Heart left ventricle (tissue), 16 donors: ENCODE results near the gene FSD2. TPM values are rescaled to one million over a fixed set of nuclear protein-coding genes. Genes with fewer than 3 reads are reported as not detected.

Experiments
- ATAC-seq, 4 donors: fragments of 200-7000 bp; cut with Tn5 transposase; one replicate each; pipeline ENCODE4 v1.9.1; 2020 to 2022; ENCODE audit warnings: moderate library complexity in 4 of 4, mild to moderate bottlenecking in 3 of 4, moderate number of reproducible peaks in 1 of 4
- DNase-seq, 5 donors: peaks; one replicate each; pipeline ENCODE4 v3.0.0-alpha.2; 2020
- H3K27ac ChIP-seq, 12 donors: fragments of 200-600 bp; sonication (generic) in 4 of 12; one replicate each; pipeline versions ENCODE4 v1.5.0 to v1.8.0; 2016 to 2022; ENCODE audit warnings: mild to moderate bottlenecking in 2 of 12
- H3K27me3 ChIP-seq, 9 donors: fragments of 200-600 bp; sonication (generic) in 2 of 9; one replicate each; pipeline versions ENCODE4 v1.5.1 to v1.8.0; 2016 to 2022; ENCODE audit warnings: mild to moderate bottlenecking in 3 of 9
- H3K36me3 ChIP-seq, 9 donors: fragments of 200-600 bp; sonication (generic) in 2 of 9; one replicate each; pipeline versions ENCODE4 v1.5.0 to v1.8.0; 2018 to 2022; ENCODE audit warnings: mild to moderate bottlenecking in 2 of 9
- H3K4me1 ChIP-seq, 12 donors: fragments of 200-600 bp; sonication (generic) in 4 of 12; one replicate each; pipeline versions ENCODE4 v1.5.0 to v1.8.0; 2016 to 2022; ENCODE audit warnings: mild to moderate bottlenecking in 3 of 12
- H3K4me3 ChIP-seq, 12 donors: fragments of 200-600 bp; sonication (generic) in 4 of 12; one replicate each; pipeline versions ENCODE4 v1.5.0 to v1.8.0; 2017 to 2022; ENCODE audit warnings: mild to moderate bottlenecking in 9 of 12, moderate library complexity in 4 of 12
- H3K9me3 ChIP-seq, 12 donors: fragments of 200-600 bp; sonication (generic) in 4 of 12; one replicate each; pipeline versions ENCODE4 v1.5.0 to v1.8.0; 2016 to 2022; ENCODE audit warnings: mild to moderate bottlenecking in 1 of 12
- POLR2A ChIP-seq, 2 donors: fragments of 450-650 bp; IDR thresholded peaks; one replicate each; pipeline ENCODE4 v1.6.1; 2017; ENCODE audit warnings: antibody characterized with exemption in 2 of 2, mild to moderate bottlenecking in 2 of 2, moderate library complexity in 2 of 2
- WGBS, 4 donors: extraction: QIAGEN DNeasy Blood & Tissue Kit in 2 of 4; methylation state at CpG; one replicate each; pipeline versions ENCODE4 v1.1.5 to v1.1.7; 2013 to 2018; 5-methylcytosine and 5-hydroxymethylcytosine counted together
- intact Hi-C, 10 donors: fragments of 100-400 bp; cut with DNase I; formaldehyde crosslinking; loops; one replicate each; pipeline versions ENCODE4 v1.11.1 to v1.14.2; 2022
- polyA plus RNA-seq, 2 donors: library from polyadenylated mRNA; stranded (reverse); fragments of 200-250 nt; gene quantifications; one replicate each; pipeline ENCODE4 v1.2.3, GENCODE V29; 2013
- total RNA-seq, 9 donors: library from RNA; depleted of rRNA in 2 of 9; stranded (reverse); fragments of >200 nt in 2 of 9; fragmentation: NEBNext Ultra II Directional in 3 of 9; extraction: Animal tissue kit (Norgen Biotek cat#: 25700) in 3 of 9; gene quantifications; one replicate each; pipeline versions ENCODE4 v1.1.0 to v1.2.4, GENCODE V29; 2016 to 2023
- TF ChIP-seq, protein P1 (sequence below), 12 donors: fragments of 200-600 bp; sonication (generic) in 4 of 12; IDR thresholded peaks; one replicate each; pipeline versions ENCODE4 v1.5.0 to v1.8.0; 2018 to 2022; ENCODE audit warnings: antibody characterized with exemption in 12 of 12, mild to moderate bottlenecking in 5 of 12
- donor health status: ischemic (EF 13 %, LVEDD 7.1; RV severe dilation, severe dysfunction).
- donor health status: healthy with polysubstance abuse.
- donor health status: DM: no; HTN: yes; CAD: no.
- donor health status: DM: no; HTN: no; CAD: no.
- donor health status: ischemic (EF 25% LVEDD 6.9; RV normal size, moderate dysfunction).
- donor health status: ischemic (EF 25% LVEDD 5.7; RV mildly dilated, moderate dysfunction).
- donor health status: healthy.
- donor health status: DM: yes; HTN: yes; CAD: no.
- donor health status: ischemic (EF 35%, LVEDD 5.7; RV mildly dilated, moderate dysfunction).
- donor health status: nonischemic (EF 11% LVEDD 7.7; RV severe dilation, severe dysfunction).
- donor health status: DM: yes; HTN: yes; CAD: no.
- donor health status: PGD.
- donor health status: ischemic (EF 29% LVEDD 5.4; RV normal size, mild dysfunction).
- donor health status: nonischemic (EF 23%, LVEDD 6.1; RV moderate dilation, normal function).

FSD2 gene
- total and polyA plus RNA-seq, 11 donors: 3.6 to 140 (median 66.0) TPM

DNA sequence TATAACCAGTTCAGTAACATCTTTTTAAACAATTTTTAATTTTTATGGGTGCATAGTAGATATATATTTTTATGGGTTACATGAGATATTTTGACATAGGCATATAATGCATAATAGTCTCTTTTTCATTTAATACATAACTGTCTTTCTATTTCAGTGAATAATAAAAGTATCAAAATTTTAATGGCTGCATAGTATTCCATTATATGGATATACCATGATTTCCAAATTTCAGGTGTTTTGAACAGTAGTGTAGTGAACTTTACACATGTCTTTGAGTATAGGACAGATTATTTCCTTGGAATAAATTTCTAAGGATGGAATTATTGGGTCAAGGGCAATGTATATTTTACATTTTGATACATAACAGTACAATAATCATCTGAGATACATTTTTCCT lies 14.3 kb upstream of the FSD2 start:
- H3K4me3 ChIP-seq: no peak overlapping the region
- no peak for TF ChIP-seq POLR2A (IDR thresholded peaks at IDR 0.05)
- TF ChIP-seq, protein P1, sequence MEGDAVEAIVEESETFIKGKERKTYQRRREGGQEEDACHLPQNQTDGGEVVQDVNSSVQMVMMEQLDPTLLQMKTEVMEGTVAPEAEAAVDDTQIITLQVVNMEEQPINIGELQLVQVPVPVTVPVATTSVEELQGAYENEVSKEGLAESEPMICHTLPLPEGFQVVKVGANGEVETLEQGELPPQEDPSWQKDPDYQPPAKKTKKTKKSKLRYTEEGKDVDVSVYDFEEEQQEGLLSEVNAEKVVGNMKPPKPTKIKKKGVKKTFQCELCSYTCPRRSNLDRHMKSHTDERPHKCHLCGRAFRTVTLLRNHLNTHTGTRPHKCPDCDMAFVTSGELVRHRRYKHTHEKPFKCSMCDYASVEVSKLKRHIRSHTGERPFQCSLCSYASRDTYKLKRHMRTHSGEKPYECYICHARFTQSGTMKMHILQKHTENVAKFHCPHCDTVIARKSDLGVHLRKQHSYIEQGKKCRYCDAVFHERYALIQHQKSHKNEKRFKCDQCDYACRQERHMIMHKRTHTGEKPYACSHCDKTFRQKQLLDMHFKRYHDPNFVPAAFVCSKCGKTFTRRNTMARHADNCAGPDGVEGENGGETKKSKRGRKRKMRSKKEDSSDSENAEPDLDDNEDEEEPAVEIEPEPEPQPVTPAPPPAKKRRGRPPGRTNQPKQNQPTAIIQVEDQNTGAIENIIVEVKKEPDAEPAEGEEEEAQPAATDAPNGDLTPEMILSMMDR (IDR thresholded peaks at IDR 0.05): no peak
- peaks cover 0 to 100% (median 98%) of the 10 kb centered on the region in 9 donors for H3K36me3 ChIP-seq
- no peak overlapping the region for H3K27ac ChIP-seq
- ATAC-seq (no peak), DNase-seq (no peak)
- H3K9me3 ChIP-seq: peaks cover 0 to 5% (median 0%) of the 10 kb centered on the region in 12 donors
- intact Hi-C loops: no loop called here
- peaks cover 0 to 9% (median 0%) of the 10 kb centered on the region in 12 donors for H3K4me1 ChIP-seq
- H3K27me3 ChIP-seq: no peaks in the 10 kb centered on the region

DNA sequence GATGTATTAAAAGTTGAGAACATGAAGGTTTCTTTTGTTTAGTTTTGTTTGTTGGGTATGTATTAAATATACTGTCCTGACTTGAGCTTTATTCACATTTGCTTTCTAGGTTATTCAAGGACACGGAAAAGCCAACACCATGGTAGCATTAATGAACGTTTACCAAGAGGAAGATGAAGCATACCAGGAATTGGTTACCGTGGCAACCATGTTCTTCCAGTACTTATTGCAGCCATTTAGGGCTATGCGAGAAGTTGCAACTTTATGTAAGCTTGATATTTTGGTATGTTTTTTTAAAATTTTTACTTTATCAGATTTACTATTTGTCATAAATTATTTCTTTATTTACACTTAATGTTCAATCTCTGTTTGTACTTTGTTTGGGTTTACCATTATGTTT lies 7.1 kb upstream of the FSD2 start:
- H3K36me3 ChIP-seq: peaks cover 0 to 56% (median 50%) of the 10 kb centered on the region in 9 donors
- ATAC-seq (no peak), DNase-seq (no peak)
- 73 to 81% (median 77%) methylated on average over 4 of the region's 4 CpGs for WGBS, 4 donors
- no peak for TF ChIP-seq POLR2A (IDR thresholded peaks at IDR 0.05)
- TF ChIP-seq, protein P1 (IDR thresholded peaks at IDR 0.05): no peak
- H3K9me3 ChIP-seq: no peaks in the 10 kb centered on the region
- intact Hi-C loops: loop anchor here in 1 of 10 donors (10.0 kb wide), 1 partner anchor 62 kb away; no protein-coding TSS in a partner anchor
- no peaks in the 10 kb centered on the region for H3K27me3 ChIP-seq
- peaks cover 0 to 49% (median 32%) of the 10 kb centered on the region in 12 donors for H3K4me1 ChIP-seq
- no peak overlapping the region for H3K4me3 ChIP-seq
- H3K27ac ChIP-seq: no peak overlapping the region

GRCh38 chr15:82810890-82811426 lies 5.1 kb upstream of the FSD2 start:
- peak overlapping the region in 11 of 12 donors; percentile 71 to 99 (median 90) for H3K4me3 ChIP-seq
- intact Hi-C loops: loop anchor here in 1 of 10 donors (10.0 kb wide), 1 partner anchor 64 kb away; no protein-coding TSS in a partner anchor
- H3K27ac ChIP-seq: peak overlapping the region; percentile 96 to 100 (median 99)
- peaks cover 0 to 36% (median 30%) of the 10 kb centered on the region in 9 donors for H3K36me3 ChIP-seq
- no peaks in the 10 kb centered on the region for H3K9me3 ChIP-seq
- no peaks in the 10 kb centered on the region for H3K27me3 ChIP-seq
- WGBS, 4 donors: 0 to 1% (median 1%) methylated on average over 6 of the region's 6 CpGs
- H3K4me1 ChIP-seq: peaks cover 0 to 51% (median 33%) of the 10 kb centered on the region in 12 donors
- no peak for TF ChIP-seq POLR2A (IDR thresholded peaks at IDR 0.05)
- TF ChIP-seq, protein P1 (IDR thresholded peaks at IDR 0.05): no peak
- ATAC-seq (no peak), DNase-seq (no peak)

DNA sequence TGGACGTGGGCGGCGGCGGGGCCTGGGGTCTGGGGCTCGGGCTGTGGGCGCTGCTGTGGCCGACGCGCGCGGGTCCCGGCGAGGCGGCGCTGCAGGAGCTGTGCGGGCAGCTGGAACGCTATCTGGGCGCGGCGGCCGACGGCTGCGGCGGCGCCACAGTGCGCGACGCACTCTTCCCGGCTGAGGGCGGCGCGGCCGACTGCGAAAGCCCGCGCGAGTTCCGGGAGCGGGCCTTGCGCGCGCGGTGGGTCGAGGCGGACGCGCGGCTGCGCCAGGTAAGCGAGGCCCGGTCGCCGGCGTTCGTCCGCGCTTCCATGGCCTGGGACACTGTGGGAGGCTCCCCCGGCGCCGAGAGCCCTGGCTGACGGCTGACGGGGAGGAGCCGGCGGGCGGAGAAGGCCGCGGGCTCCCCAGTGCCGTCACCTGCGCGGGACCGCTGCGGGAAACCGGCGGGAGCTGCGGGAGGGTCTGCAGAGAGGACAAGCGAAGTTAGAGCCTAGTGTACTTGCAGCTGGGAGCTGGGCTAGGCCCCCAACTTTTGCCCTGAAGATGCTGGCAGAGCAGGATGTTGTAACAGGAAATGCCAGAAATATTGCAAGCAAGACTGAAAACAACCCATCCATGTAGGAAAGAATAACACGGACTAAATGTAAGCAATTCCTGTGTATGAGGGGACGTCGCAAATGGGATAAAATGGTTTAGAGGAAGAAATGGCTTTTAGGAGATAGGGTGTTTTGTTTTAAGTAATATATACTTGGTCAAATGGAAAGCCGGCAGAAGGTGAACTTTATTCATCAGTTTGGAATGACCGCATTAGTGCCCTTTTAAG lies 4.4 kb upstream of the FSD2 start:
- ATAC-seq: no peak
- peaks cover 0 to 51% (median 33%) of the 10 kb centered on the region in 12 donors for H3K4me1 ChIP-seq
- peak overlapping the region; percentile 71 to 99 (median 89) for H3K4me3 ChIP-seq
- H3K9me3 ChIP-seq: no peaks in the 10 kb centered on the region
- TF ChIP-seq, protein P1 (IDR thresholded peaks at IDR 0.05): no peak
- no peak for TF ChIP-seq POLR2A (IDR thresholded peaks at IDR 0.05)
- peaks cover 0 to 29% (median 23%) of the 10 kb centered on the region in 9 donors for H3K36me3 ChIP-seq
- 0 to 1% (median 1%) methylated on average over 32 to 81 of the region's 81 CpGs for WGBS, 4 donors
- intact Hi-C loops: loop anchor here in 1 of 10 donors (10.0 kb wide), 1 partner anchor 65 kb away; no protein-coding TSS in a partner anchor
- peak; percentile 30 to 72 (median 35) for DNase-seq
- H3K27ac ChIP-seq: peak overlapping the region; percentile 96 to 100 (median 99)
- H3K27me3 ChIP-seq: no peaks in the 10 kb centered on the region
